ENCODE results near the gene GIT2.

The GIT2 gene

GRCh38 chr12:109890620-109891170 is 105.5 kb downstream of the GIT2 start:
- DNase-seq (ENCODE audit: low read depth): no peak

DNA sequence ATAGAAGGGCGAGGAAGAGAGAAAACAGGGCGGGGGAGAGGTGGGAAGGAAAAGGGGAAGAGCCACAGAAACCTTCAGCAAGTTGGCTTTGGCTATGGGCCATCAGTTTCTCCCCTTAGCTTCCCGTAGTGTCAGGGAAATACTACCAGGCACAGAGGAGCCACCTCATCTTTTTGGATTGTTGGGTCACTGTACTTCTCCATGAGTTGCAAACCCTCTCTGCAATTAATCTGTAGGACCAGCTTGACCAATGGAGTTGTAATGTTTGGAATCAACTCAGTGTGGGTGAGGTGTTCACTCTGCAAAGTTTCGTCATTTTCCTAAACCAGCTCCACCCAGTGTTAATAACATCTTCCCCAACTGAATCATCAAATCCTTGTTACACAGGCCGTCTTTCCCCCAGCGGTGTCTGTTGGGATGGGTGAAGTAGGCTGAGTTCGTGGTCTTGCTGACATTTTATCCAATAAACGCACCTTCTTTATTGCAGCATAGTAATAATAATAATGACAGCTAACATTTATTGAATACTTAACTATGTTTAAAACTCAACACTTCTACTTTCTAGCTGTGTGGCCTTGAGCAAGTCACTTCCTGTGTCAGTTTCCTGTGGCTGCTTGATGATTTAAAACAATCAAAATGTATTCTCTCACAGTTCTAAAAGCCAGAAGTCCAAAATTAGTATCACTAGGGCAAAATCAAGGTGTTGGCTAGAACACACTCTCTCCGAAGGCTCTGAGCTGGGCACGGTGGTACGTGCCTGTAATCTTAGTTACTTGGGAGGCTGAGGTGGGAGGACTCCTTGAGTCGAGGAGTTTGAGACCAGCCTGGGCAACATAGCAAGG is 107.8 kb downstream of the GIT2 start:
- DNase-seq (ENCODE audit: low read depth): peak; percentile 93

DNA sequence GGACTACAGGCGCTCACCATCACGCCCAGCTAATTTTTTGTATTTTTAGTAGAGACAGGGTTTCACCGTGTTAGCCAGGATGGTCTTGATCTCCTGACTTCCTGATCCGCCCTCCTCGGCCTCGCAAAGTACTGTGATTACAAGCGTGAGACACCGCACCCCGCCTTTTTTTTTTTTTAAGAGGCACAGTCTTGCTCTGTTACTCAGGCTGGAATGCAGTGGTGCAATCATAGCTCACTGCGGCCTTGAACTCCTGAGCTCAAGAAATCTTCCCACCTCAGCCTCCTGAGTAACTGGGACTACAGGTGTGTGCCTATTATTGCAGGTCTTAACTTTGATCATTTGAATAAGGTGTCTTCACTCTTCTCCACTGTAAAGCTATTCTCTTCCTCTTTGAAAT is 110.6 kb downstream of the GIT2 start:
- DNase-seq (ENCODE audit: low read depth): no peak

- no peak for DNase-seq (ENCODE audit: low read depth)
Measured at GRCh38 chr12:109883461-109883860, 112.7 kb downstream of the GIT2 start.

DNA sequence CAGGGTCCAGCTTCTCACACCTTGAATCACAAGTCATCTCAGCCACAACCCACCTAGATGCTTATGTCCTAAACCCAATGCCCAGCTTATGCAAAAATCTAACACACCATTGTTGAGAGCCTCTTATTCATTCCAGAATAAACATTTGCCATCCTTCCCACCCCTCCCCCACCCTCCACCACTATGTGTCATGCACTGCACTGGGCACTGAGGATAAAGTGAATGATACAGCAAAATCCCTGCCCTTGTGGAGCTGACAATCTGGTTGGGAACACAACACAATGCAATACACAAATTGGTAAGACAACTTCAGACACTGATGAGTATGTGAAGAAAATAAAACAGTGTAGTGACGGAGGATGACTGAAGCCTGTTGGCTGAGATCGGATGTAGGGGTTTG is 114.4 kb downstream of the GIT2 start:
- no peak for DNase-seq (ENCODE audit: low read depth)

- DNase-seq (ENCODE audit: low read depth): no peak
Measured at GRCh38 chr12:109880938-109881337, 115.2 kb downstream of the GIT2 start.

GRCh38 chr12:109880043-109880931 is 115.9 kb downstream of the GIT2 start, which contains the start of gene GLTP:
GLTP (minus strand) TSS chr12:109880541; CDS start chr12:109880374, 167 bp downstream.
- DNase-seq (ENCODE audit: low read depth): peak; percentile 54
